Right hindlimb (tissue), 1 donor: ENCODE results near the gene SH2D3C.

Experiments used
- DNase-seq: peaks from one replicate; pipeline ENCODE4 v3.0.0-alpha.2; 2018

SH2D3C gene

DNA sequence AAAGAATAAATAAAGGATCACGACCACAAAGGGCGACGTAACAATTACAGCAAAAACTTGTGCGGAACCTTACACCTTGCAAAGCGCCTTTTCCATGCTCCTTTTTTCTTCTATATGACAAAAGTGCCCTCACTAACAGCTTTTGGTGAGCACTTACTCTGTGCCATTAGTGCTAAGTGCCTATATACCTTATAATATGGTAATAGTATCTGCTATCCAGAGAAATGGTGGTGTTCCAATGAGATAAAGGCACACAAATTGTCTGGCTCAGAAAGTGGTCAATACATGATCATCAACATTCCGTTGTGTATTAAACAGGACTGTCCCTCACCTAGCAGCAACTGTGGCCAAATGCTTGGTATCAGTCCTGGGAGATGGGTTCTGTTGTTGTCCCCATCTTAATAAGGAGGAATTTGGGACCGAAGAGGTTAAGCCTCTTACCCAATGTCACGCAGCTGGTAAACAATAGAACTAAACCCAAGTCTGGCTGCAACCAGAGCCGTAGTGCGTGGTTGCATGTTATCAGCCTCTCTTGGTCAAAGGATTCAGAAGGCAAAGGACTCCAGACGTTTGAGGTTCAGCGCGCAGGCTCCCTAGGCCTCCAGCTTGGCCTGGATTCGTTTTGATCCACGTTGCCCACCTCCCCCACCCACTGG is 42.8 kb downstream of the SH2D3C start:
- DNase-seq = no peak

DNA sequence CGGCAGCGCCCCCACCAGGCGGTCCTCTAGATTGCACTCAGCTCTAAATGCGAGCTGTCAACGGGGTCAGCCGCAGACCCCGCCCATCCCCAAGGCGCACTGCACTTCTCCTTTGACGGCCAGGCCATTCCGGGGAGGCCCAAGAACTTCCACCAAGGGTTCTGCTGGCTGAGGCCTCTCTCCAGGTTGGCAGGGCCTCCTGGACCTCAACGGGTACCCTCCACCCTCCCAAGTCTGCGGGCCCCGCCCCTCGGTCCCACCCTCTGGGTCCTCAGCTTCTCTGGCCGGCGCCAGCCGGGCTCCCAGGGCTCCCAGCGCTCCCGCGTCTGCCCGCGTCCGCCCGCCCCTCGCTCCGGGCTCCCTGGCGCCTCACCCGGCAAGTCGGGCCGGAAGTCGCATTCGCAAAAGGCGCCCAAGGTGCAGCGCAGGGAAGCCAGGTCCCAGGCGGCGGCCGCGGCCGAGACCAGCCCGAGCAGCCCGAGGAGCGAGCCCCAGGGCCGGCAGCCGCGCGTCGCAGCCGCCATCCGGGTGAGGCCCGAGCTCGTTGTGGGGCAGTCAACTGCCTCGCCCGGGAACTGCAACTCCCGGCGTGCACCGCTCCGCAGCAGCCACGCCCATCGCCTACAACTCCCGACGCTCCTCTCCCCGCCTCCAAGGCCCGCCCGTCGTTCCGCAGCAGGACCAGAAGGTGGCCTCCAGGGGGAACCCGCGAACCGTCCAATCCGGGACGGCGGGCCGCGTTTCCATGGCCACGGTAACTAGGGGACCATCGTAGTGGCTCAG is 43.5 kb downstream of the SH2D3C start, which contains the start of gene TOR2A:
Gene TOR2A (minus strand): TSS at position 548 of the 783 bp plus-strand sequence. CDS start 24 bp downstream, at position 524.
- peak; percentile 99 for DNase-seq

DNA sequence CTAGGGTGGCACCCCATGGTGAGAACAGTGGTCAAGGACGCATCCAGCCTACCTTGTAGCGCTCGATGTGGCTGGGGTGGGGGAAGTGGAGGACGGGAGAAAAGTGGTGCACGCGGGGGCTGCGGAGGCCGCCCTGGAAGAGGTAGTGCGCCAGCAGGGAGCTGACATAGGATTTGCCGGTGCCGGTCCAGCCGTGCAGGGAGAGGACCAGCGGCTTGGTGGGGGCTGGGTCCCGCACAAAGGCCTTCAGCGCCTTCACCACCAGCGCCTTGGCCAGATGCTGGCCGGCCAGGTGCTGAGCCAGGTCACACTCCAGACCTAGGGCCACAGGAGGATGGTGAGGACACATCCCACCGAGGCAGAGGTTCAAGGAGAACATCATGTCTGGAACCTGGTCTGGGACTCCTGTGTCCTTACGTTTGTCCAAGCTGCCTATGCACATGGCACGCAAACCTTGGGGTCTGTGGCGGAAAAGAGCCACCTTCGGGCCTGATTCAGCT is 44.2 kb downstream of the SH2D3C start:
- no peak for DNase-seq

DNA sequence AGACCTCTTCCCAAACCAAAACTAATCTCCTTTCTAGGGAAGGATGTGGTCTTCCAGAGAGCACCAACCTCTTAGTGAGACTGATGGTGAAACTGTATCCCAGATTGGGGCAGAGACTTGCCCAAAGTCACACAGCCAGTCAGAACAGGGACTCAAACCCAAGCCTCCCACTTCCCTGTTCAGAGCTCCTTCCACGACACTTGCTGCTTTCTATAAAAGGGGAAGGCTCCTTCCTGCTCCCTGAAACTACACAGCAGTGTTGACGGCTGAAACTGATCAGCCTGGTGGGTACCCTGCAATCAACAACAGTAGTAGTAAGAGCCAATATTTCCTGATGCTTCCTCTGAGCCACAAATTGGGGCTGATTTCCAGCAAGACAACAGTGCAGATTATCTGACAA is 44.9 kb downstream of the SH2D3C start:
- DNase-seq = no peak

DNA sequence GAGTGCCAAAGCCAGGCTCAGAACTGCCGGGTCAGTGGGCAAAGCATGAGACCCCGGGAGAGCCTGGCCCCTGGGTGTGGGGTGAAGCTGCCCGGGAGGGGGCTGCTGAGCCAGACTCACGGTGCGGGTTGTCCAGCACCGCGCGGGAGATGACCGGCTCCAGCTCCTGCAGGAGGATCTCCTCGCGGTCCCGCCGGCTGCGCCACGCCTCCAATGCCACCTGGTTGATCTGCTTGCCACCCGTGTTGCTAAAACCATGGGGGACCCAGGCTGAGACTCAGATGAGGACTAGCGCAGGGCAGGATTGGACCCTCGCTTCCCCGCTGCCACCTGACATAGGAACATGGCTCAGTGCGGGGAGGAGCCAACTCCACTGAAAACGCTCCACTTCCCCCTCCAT is 46.0 kb downstream of the SH2D3C start:
- peak; percentile 15 for DNase-seq

DNA sequence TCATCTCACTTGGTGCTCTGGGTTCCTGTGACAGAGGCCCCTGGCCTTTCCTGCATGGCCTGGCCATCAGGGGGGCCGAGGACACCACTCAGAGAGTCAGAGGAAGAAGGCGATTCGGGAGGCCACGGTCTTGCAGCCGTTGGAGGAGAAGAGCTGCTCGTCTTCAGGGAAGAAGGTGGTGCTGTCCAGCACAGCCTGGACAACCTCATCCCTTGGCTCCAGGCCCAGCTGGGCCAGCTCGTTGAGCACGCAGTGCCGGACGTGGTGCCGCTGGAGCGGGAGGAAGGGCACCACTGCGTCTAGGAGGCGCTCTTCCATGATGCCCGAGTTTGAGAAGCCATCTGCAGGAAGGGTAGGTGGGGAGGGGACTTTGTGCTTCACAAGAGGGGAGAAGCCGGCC is 46.5 kb downstream of the SH2D3C start:
- DNase-seq = no peak

DNA sequence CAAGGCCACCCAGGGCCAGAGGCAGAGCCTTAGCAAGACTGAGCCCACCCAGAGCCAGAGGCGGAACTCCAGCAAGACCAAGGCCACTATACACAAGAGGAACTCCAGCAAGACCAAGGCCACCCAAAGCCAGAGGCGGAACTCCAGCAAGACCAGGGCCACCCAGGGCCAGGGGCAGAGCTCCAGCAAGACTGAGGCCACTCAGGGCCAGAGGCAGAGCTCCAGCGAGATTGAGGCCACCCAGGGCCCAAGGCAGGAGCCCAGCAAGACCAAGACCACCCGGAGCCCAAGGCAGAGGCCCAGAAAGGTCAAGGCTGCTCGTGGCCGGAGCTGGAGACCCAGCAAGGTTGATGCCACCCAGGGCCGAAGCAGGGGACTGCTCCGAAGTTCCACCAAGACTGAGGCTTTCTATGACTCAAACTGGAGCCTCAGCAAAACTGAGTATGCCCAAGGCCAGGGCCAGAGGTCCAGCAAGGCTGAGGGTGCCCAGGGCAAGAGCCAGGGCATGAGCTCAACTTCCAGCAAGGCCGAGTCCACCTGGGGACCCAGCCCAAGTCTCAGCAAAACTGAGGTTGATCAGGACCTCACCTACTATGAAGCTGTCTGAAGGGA is 47.6 kb downstream of the SH2D3C start:
- DNase-seq = no peak

DNA sequence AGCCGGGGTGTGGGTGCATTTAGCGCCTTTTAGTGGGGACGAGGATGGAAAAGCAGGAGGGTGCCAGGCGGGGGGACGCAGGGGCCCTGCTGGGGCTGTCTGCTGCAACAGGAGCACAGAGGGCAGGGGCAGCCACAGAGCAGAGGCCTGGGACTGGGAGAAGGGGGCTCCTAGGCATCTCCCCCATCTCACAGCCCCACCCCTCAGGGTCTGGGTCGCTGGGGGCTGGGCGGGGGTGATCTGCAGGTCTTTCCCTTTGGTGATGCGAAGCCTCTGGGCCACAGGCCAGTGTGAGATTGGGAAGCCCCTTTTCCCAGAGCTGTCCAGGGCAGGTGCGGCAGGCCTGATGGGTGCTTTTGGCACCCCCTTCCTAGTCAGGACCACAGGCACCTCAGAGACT is 48.2 kb downstream of the SH2D3C start:
- DNase-seq = no peak

DNA sequence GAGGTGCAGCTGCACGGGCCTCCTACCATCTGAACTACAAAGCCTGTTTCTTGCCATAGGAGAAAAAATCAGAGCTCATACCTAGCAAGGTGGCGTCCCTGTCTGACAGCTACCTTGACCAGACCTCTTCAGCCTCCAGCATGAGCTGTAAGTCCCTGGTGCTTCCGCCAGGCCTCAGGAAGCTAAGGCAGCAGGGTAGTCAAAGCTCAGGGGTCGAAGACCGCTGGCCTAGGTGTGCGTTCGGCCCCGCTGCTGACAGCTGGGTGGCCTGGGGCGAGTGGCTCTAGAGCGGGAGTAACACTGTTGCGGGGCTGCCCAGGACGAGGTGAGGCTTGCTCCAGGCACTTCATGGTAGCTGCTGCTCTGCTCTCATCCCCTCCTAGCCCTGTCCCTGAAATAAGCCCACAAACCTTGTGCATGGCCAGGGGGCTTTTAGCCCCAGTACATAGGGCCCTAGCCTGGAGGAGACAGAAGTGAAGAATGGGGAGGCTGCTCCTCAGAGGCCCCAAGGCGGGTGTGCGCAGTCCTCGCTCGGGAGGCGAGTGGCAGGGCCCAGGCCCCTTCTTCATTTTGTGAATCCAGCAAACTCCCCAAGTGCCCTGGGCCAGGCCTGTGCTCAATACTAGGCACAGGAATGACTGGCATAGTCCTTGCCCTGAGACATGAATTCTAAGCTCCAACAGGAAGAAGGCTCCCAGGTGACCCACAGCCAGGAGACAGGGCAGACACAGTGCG is 48.8 kb downstream of the SH2D3C start:
- DNase-seq = no peak

DNA sequence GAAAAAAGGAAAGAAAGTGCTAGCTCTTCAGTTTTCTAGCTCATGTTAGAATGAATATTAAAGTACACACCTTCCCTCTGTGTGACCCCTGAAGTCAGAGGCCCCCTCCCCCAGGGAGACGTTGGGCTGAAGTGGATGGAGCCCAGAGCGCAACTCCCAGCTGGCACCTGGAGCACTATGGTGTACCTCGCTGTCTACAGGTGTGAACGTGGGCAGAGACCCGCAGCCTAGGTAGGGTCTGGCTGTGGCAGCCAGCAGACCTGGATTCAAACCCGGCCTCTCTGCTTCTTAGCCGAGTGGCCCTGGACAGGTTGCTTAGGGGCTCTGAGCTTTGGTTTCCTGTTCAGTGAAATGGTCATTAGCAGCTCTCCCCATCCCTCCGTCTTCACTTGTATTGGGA is 49.7 kb downstream of the SH2D3C start:
- DNase-seq = no peak

DNA sequence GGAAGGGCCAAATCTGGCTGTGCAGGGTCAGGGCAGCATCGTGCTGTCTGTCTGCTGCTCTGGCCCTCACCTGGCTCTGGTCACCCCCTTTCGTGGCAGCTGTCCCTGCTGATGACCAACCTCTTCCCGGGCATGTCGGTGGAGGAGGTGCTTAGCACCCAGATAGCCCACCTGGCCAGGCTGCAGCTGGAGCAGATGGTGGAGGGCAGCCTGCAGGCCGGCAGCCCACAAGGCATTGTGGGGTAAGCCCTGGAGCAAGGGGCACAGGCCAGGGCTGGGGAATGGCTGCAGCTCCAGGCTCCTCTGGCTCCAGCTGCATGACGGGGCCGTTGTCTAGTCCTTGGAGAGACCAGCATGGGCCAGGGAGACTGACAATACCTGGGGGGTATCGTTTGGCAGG is 51.6 kb downstream of the SH2D3C start:
- DNase-seq = peak; percentile 15

DNA sequence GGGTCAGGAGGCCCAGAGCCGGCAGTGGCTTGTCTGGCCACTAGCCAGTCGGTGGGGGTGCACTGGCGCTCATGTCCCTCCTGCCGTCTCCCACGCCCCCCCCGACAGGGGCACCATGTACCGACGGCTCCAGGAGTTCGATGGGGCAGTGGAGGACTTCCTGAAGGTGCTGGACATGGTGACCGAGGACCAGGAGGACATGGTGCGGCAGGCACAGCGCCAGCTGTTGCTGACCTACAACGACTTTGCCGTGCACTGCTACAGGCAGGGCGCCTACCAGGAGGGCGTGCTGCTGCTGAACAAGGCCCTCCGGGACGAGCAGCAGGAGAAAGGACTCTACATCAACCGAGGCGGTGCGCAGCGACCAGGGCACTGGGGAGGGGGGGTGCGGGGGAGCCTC is 54.5 kb downstream of the SH2D3C start:
- no peak for DNase-seq

DNA sequence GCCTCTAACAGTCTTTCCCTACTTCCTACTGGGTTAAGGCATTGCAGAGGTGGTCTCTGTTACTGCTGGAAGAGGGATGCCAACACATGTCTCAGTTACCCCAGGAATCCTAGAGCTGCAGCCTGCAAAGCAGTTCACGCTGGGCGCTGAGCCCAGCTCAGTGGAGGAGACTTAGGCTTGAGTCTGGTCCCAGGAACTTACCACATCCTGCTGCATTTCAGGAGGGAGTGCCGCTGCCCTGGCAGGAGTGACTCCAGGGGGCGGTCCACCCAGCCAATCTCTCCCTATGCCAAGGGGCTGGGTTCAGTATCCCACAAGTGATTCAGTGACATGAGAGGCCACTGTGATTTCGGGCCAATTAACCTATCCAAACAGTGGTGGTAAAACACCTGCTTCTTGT is 55.0 kb downstream of the SH2D3C start:
- no peak for DNase-seq

DNA sequence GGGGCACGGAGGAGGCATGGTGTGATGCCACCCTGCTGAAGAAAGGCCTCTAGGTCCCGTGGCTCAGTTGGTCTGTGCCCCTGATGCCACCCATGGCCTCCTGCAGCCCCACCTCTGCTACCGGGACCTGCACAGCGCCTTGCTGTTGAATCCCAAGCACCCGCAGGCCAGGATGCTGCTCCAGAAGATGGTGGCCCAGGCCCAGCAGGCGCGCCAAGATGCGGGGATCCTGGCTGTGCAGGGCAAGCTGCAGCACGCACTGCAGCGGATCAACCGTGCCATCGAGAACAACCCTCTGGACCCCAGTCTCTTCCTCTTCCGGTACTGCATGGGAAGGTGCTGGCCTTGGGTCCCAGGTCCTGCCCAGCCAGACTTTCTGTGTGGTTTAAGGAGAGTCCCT is 55.5 kb downstream of the SH2D3C start:
- no peak for DNase-seq

DNA sequence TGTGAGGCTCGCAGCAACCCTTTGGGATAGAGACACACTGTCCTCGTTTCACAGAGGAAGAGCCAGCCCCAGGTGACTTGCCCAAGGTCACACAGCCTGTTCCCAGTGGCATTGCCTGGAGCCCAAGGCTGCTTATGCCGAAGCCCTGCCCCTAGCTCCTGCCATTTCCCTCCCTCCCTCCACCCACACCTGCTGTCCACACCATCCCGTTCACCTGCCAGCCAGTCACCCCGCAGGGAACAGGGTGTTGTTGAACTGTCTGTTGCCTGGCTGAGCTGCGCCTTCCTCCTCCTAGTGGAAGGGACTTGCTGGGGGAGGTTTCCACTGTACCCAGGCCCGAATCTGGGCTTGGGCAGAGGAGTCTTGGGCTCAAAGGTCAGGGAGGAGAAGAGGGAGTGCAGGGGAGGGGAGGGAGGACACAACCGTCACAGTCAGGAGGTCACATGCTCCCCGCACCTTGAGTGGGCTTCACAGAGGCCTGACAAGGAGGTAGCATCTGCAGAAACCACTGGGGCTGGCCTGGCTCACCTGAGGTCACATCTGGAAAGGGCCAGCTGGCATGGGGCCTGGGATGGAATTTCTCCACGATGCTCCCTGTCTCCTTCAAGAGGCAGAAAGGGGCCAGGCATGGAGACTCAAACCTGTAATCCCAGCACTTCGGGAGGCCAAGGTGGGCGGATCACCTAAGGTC is 56.3 kb downstream of the SH2D3C start:
- DNase-seq = no peak

DNA sequence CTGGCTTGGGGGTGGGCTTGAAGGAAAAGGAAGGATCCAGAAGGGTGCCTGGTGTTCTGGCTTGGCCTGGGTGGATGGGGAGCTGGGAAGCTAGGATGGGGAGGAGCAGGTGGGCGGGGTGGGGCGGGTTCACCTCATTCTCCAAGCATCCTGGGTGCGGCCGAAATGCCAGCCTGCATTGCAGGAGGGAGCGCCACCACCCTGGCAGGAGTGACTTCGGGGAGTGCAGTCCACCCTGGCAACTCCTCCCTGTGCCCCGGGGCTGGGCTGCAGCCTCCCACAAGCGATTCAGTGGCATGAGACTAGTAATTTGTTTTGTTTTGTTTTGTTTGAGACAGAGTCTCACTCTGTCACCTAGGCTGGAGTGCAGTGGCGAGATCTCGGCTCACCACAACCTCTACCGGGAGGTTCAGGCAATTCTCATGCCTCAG is 57.1 kb downstream of the SH2D3C start:
- no peak for DNase-seq

DNA sequence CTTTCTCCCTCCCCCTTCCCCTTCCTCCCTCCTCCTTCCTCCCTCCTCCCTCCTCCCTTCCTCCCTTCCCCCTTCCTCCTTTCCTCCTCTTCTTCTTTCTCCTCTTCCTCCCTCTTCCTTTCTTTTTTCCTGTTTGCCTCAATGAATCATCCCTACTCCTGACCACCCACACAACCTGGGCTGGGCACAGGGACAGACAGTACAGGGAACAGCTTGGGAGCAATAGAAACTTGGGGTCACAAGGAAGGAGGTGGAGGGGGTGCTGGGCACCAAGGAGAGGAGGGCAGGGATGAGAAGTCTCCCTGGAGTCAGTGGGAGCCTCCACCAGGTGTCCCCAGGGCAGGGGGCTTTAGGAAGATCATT is 57.6 kb downstream of the SH2D3C start:
- DNase-seq = no peak

DNA sequence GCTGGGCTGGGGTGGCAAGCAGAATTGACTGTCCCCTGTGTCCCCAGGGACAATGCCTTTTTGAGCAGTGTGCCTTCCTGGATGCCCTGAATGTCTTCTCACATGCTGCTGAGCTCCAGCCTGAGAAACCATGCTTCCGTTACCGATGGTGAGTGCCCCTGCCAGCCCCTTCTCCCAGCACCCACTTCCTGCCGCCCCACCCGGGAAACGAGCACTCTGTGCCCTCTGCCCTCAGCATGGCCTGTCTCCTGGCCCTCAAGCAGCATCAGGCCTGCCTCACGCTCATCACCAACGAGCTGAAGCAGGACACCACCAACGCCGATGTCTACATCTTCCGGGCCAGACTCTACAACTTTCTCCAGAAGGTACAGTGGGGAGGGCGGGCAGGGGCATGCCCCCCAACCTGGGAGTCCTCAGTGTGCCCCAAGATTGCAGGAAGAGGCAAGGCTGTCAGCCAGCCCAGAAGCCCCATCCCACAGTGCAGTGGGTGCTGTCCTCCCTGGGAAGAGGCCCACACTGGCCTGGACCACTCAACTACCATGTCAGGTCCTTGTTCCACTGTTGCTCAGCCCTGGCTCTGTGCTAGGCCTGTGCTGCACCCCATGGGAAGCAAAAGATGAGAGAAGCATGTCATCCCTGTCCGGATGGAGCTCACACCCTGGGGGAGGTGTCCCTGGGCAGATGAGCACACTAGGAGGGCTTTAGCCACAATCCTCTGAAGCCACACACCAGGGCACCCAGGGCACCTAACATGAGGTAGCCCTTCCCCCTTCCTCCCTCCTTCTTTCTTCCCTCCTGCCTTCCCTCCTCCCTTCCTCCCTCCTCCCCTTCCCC is 58.2 kb downstream of the SH2D3C start:
- DNase-seq = no peak

DNA sequence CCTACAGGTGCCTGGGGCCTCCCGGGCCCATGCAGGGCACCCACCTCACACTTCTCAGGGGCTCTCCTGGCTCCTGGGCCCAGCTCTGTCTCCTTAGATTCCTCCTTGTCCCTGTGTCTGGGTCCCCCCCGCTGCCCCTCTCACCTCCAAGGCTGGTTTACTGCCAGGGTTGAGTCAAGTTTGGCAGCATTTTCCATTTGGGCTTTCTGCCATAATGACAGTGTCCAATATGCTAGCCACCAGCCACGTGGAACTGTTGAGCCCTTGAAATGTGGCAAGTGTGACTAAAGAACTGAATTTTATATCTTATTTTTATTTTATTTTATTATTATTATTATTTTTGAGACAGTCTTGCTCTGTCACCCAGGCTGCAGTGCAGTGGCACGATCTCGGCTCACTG is 60.7 kb downstream of the SH2D3C start:
- no peak for DNase-seq

DNA sequence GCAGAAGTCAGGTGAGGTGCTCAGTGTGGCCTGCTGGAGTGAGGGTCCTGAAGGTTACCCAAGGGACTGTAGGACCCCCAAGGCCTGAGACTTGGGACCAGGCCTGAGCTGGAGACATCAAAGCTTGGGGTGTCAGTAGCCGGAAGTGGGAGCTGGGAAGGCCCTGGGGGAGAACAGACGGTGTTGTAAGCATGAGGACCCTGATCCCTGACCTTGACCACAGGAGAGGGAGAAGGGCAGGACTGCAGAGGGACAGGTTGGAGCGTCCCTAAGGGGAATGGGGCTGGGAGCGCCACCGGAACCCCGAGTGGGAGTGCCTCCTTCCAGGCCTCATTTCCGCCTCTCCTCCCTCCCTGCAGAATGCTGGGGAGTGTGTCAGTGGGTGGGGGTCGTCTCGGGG is 62.1 kb downstream of the SH2D3C start:
- no peak for DNase-seq

DNA sequence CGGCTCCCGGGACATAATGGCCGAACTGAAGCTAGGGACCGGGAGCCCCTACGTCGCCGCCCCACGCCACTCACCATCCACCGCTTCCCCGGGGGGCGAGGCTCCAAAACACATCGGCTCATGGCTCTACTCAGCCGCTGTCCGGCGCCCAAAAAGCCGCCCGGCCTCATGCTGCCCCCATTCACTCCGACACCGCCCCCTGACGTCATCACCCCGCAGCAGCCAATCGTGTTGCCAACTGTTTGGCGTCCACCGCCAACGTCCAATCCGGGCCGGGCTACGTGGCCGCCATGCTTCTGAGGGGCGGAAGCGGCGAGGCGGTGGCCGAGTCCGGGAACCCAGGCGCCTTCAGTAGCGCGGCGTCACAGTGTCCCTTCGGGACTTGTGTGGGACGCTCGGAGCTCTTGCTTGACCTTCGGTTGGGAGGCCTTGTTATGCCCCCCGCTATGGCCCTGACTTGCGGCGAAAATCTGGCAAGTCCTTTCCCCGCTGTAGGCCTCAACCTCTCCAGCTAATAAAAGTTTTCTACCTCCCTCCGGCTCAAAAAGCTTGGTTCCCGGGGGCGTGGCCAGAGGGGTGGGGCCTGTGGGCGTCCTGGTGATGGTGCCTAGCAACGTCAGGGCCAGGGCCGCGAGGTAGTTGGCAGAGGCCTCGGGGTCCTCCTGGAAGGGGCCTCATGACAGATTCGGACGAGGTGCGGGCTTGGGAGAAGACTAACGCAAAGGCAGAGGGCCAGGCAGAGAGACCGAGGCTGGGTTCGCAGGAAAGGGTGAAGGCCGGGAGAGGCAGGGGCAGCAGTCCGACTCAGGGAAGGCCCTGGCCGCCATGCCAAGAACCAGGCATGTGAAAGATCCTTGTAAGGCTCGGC is 62.8 kb downstream of the SH2D3C start, which contains the start of the genes PTRH1 and TTC16:
Gene PTRH1 (minus strand): TSS at position 194 of the 868 bp plus-strand sequence. CDS start 24 bp downstream, at position 170.
Gene TTC16 (plus strand): TSS at position 610 of the 868 bp plus-strand sequence. CDS start 67 bp downstream, at position 677.
- DNase-seq = peak; percentile 98
